Breast epithelium (tissue), 3 donors: Measurements from ENCODE around the gene ARSK.

Source experiments
- POLR2AphosphoS5 ChIP-seq, 3 donors: sonication (generic); formaldehyde crosslinking; IDR thresholded peaks; one replicate each; pipeline ENCODE4 v1.6.1; 2017; ENCODE audit warnings: antibody characterized with exemption in 3 of 3
- TF ChIP-seq, protein P1 (sequence below), 3 donors: fragments of 450-650 bp; IDR thresholded peaks; one replicate each; pipeline ENCODE4 v1.5.1; 2016 to 2017; ENCODE audit warnings: antibody characterized with exemption in 3 of 3, mild to moderate bottlenecking in 3 of 3, moderate library complexity in 3 of 3

- TF ChIP-seq, protein P1, sequence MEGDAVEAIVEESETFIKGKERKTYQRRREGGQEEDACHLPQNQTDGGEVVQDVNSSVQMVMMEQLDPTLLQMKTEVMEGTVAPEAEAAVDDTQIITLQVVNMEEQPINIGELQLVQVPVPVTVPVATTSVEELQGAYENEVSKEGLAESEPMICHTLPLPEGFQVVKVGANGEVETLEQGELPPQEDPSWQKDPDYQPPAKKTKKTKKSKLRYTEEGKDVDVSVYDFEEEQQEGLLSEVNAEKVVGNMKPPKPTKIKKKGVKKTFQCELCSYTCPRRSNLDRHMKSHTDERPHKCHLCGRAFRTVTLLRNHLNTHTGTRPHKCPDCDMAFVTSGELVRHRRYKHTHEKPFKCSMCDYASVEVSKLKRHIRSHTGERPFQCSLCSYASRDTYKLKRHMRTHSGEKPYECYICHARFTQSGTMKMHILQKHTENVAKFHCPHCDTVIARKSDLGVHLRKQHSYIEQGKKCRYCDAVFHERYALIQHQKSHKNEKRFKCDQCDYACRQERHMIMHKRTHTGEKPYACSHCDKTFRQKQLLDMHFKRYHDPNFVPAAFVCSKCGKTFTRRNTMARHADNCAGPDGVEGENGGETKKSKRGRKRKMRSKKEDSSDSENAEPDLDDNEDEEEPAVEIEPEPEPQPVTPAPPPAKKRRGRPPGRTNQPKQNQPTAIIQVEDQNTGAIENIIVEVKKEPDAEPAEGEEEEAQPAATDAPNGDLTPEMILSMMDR (IDR thresholded peaks at IDR 0.05), result no peak
- TF ChIP-seq POLR2AphosphoS5 (IDR thresholded peaks at IDR 0.05), result no peak
Measured at GRCh38 chr5:95554331-95554646, 612 bp upstream of the ARSK start.
